HG03039 (cell line): Measurements from ENCODE around the gene FANCG.

ENCODE experiments used
- ATAC-seq: cut with Tn5 transposase; IDR thresholded peaks from one replicate; pipeline ENCODE4 v1.9.1; 2021; ENCODE audit warnings: mild to moderate bottlenecking, moderate library complexity; ENCODE audit not compliant: unreplicated experiment

FANCG gene

GRCh38 chr9:35104586-35104985, 24.8 kb upstream of the FANCG start:
- ATAC-seq, result no peak

- no peak for ATAC-seq
These were observed 24.0 kb upstream of the FANCG start for GRCh38 chr9:35103660-35104191.

GRCh38 chr9:35102769-35103659, 23.3 kb upstream of the FANCG start, which contains the start of gene STOML2:
Gene STOML2, minus strand, starts transcription at chr9:35103131. Its CDS starts 37 bp downstream, at chr9:35103094.
- ATAC-seq, result peak; percentile 91

- peak; percentile 5 for ATAC-seq
These were observed 22.7 kb upstream of the FANCG start for GRCh38 chr9:35102465-35102768.

DNA sequence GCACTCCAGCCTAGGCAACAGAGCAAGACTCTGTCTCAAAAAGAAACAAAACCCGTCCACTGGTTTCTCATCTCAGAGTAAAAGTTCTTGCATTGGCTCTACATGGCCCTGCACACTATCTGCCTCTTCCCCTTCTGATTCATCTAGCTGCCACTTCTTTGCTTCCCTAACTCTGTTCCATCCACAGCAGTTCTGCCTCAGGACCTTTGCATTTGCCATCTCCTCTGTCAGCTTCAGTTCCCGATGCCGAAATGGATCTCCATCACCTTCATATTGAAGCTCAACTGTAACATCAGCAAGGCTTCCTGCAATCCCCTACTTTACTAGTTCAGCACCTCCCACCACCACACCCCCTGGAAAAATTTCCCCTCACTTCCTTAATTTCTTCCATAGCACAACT, 17.8 kb upstream of the FANCG start:
- no peak for ATAC-seq

GRCh38 chr9:35096035-35096849, 16.5 kb upstream of the FANCG start, which contains the start of gene PIGO:
Gene PIGO, minus strand, starts transcription at chr9:35096591. Its CDS starts 1,026 bp downstream, at chr9:35095565.
- peak; percentile 83 for ATAC-seq

DNA sequence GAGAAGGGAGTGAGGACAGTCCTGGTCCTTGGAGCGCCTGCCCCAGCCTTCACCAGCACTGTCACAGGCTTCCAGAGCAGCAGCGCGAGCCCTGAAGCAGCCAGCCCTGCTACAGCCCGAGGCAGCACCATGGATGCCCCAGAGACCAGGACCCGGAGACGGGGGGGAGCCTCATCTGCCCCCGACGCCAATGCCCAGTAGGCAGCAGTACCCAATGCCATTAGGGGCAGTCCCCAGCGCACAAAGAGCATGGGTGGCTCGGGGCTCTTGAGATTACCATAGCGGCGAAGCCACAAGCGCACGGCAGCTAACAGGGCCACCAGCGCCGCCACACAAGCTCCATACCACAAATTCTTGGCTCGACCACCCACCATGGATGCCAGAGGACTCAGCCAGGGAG, 11.8 kb upstream of the FANCG start:
- ATAC-seq, result no peak

DNA sequence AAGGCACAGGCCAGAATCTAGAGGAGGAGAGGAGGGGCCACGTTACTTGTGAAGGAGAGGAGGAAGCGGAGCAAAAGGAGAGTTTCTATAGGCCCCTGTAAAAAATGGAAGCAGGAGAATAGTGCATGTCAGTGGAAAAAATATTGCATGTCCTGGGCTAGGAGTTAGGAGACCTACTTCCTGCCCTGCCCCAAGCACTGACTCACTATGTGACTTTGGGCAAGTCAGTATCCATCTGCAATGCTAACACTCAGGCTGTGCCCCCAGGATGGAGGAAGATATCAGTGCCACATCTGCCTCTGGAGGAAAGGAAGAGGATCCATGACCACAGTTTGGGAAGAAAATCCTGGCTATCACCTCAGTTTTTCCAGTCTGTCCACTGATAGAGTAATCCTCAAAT, 9.7 kb upstream of the FANCG start:
- no peak for ATAC-seq

GRCh38 chr9:35085078-35085477, 5.3 kb upstream of the FANCG start:
- ATAC-seq, result no peak

DNA sequence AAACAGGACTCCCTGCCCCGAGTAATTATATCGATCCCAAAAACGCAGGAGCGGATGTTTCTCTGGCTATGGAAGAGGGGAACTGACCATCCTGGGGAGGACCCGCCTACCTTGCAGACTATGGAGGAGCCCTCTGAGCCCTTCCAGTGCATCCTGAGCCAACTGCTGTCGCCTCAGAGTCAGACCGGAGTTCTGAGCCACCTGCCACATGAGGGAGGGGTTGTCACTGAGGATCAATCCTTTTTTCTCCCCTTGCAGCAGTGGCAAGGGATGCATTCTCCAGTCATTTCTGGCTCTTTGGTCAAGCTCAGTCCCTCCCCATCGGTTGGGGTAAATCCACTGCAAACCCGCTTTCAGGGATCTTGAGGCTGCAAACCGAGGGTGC, 709 bp downstream of the FANCG start:
- ATAC-seq, result no peak

GRCh38 chr9:35078066-35078465, 1.7 kb downstream of the FANCG start:
- no peak for ATAC-seq

- no peak for ATAC-seq
These were observed 2.9 kb downstream of the FANCG start for GRCh38 chr9:35076848-35077247.

DNA sequence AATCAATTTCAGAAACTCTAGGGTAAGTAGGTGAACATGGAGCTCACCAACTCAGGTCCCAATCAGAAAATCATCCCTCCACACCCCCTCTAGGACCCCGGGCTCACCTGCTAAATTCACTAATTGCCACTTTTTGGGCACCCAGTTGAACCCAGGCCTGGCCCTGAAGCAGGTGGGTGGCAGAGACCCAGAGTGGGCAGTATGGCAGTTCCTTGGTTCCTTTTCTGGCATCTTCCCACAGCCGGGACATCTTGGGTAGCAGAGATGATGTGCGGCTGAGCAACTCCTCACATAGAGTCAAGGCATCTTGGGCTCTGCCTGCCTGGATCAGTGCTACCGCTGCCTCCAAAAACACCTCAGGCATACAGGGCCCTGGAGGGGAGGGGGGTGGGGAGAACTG, 4.4 kb downstream of the FANCG start:
- ATAC-seq, result no peak

GRCh38 chr9:35074791-35075190, 5.0 kb downstream of the FANCG start:
- ATAC-seq, result no peak

DNA sequence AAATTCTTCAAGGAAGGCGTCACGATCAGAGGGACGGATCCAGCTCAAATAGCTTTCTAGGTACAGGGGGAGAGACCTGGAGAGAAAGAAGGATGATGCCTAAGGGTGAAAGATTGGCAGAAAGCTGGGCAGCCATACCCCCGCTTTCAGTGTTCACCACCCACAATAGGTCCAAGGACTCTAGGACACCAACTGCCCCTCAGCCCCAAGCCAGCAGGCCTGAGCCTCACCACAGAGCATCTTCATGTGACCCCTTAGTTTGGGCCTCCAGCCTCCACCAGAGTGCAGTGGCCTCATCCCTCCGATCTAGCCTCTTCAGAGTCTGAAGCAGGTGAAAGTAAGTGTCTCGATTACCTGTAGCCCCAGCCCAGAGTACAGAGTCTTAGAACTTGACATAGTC, 5.6 kb downstream of the FANCG start:
- no peak for ATAC-seq

GRCh38 chr9:35073279-35073612, 6.5 kb downstream of the FANCG start:
- ATAC-seq, result no peak

DNA sequence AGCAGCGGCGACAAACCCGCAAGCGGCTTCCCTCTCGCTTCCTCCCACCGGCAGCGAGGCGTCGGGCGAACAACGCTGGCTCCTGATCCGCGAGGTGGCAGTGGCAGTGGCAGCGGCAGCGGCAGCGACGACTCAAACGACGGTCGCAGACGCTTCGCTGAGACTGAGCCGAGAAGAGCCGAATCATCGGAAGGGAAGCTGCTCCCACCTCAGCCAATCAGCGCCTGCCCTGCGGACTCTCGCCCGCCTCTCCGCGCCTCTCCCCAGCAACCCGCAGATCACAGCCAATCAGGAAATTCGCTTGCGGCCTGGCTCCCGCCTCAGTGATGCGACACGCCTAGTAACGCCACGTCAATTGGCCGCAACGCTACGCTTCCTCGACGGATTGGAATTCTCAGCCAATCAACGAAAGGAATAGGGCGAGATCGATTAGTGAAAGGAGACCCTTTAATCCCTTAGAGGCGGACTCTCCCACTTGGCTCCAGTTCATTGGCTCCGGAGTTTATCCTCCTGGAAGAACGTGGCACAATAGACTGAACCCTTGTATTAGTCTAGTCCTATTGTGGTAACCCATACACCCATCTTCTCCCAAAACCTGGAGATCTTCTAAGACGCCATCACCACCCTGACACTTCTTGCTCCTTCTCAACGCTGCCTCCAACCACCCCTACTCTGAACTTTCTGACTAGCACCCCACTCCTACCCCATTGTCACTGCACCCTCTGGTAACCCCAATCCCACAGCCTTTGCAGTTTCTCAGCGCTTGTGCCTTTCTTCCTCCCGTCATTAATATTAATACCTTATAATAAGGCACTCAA, 7.1 kb downstream of the FANCG start, which contains the start of gene VCP:
Gene VCP, minus strand, starts transcription at position 165 of the 818 bp plus-strand sequence. CDS start 272 bp downstream, outside the sequence.
- ATAC-seq, result peak; percentile 75

DNA sequence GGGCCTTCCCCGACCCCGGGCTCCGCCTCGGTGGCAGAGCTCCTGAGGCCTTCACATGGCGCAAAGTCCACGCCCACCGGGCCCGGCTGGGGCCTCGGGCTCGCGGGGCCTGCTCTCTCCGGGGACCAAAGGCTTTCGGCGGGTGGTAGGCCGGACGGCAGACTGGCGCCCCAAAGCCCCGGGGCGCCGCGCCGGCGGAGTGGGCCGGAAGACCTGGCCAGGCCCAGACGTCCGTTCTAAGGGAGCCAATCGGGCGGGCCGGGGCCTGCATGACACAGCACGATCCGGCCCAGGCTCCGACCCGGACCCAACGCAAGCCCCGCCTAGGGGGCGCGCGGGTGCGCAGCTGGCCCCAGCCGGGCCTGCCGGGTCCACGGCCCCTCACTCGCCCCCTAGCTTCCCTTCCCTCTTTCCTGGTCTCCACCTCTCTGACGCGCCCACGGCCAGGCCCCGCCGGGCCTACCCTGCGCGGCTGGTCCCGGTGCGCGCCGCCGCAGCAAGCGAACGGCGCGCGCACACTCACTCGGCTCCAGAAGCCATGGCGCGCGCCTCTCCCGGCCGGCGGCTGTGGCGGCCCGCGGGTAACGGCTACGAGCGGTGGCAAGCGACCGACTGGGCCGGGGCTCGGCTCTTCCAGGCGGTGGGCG, 7.8 kb downstream of the FANCG start:
- peak; percentile 37 for ATAC-seq

DNA sequence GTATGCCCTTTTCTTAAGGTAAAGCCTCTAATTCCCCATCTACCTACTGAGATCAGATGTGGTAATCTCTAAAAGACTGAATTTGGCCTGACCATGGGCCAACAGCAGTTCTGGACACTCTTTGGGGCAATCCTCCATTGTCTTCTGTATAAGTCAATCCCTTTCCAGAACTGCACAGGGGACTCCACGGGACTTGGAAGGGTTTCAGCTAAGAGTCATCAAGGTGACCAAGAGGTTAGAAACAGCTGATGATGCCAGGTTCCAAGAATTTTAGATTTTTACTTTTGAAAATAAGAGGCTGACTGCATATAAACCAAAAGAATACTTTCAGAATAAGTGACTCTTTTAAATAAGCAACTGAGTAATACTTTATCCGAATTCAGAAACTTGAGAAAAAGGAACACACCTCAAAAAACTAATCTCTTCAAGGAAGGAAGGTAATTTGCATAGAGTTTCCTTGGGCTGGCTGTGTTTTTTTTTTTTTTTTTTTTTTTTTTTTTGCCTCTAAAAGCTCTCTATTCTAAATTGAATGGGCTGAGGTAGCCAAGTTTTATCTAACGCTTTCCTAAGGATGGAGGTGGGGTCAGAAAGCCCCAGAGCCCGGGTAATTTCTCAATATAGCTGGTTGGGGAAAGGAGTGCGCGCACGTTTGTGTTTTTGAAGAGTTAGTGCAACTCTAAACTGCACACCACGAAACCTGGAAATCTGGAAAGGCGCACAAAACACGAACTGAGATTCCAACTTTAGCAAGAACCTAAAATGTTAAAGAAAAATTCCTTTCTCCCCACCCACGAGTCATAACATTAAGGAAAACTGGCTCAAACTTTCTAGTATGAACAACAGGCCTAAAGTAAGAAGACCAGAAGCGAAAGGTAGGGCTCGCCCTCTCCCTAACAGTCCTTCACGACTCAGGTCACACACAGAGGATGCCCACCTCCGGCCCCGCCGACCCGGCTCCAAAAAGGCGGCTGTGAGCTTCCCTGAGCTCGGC, 8.6 kb downstream of the FANCG start:
- ATAC-seq, result no peak
